Left lung (tissue), 10 donors: ENCODE data around the gene E2F7. TPM values are rescaled to one million over a fixed set of nuclear protein-coding genes. Genes with fewer than 3 reads are reported as not detected.

Experiments used
- ATAC-seq: fragments of 200-7000 bp; cut with Tn5 transposase; one replicate; pipeline ENCODE4 v1.9.1; 2020; ENCODE audit warnings: moderate library complexity
- DNase-seq, 4 donors: peaks; one replicate each; pipeline ENCODE4 v3.0.0-alpha.2; 2013 to 2020
- H3K27ac ChIP-seq, 2 donors: fragments of 200-600 bp; sonication (generic) in 1 of 2; one replicate each; pipeline versions ENCODE4 v1.5.0 to v1.8.0; 2020 to 2021
- H3K27me3 ChIP-seq, 2 donors: fragments of 200-600 bp; sonication (generic) in 1 of 2; one replicate each; pipeline versions ENCODE4 v1.5.0 to v1.8.0; 2020 to 2021
- H3K36me3 ChIP-seq, 2 donors: fragments of 200-600 bp; sonication (generic) in 1 of 2; one replicate each; pipeline versions ENCODE4 v1.5.0 to v1.8.0; 2020 to 2021
- H3K4me1 ChIP-seq, 2 donors: fragments of 200-600 bp; one replicate each; pipeline ENCODE4 v1.8.0; 2021
- H3K4me3 ChIP-seq, 2 donors: fragments of 200-600 bp; sonication (generic) in 1 of 2; one replicate each; pipeline versions ENCODE4 v1.5.0 to v1.8.0; 2020 to 2021; ENCODE audit warnings: mild to moderate bottlenecking in 1 of 2
- H3K9me3 ChIP-seq, 2 donors: fragments of 200-600 bp; sonication (generic) in 1 of 2; one replicate each; pipeline versions ENCODE4 v1.5.0 to v1.8.0; 2020 to 2021
- CTCF ChIP-seq, 2 donors: fragments of 200-600 bp; sonication (generic) in 1 of 2; IDR thresholded peaks; one replicate each; pipeline versions ENCODE4 v1.5.0 to v1.8.0; 2021; ENCODE audit warnings: antibody characterized with exemption in 2 of 2
- intact Hi-C, 2 donors: fragments of 100-400 bp; cut with DNase I; formaldehyde crosslinking; loops; one replicate each; pipeline versions ENCODE4 v1.11.2 to v1.14.2; 2022
- polyA plus RNA-seq, 6 donors: library from polyadenylated mRNA; unstranded; fragments of 120-200 nt; gene quantifications; one replicate each; pipeline ENCODE4 v1.2.1, GENCODE V29; 2013; ENCODE audit not compliant: insufficient read length in 6 of 6
- total RNA-seq, 2 donors: library from RNA; stranded (reverse); fragmentation: NEBNext Ultra II Directional; extraction: Animal tissue kit (Norgen Biotek cat#: 25700); gene quantifications; one replicate each; pipeline ENCODE4 v1.2.1, GENCODE V29; 2021
- donor health status: DM: no; HTN: yes; CAD: no.
- donor health status: DM: no; HTN: no; CAD: no.

The E2F7 gene
- total and polyA plus RNA-seq, 8 donors: 1.7 to 10.9 (median 6.8) TPM

GRCh38 chr12:77047341-77048109 is 17.8 kb downstream of the E2F7 start:
- DNase-seq: no peak
- Histone ChIP-seq H3K27me3 (no peaks in the 10 kb centered on the region), H3K4me3 (no peak overlapping the region), H3K4me1 (no peaks in the 10 kb centered on the region), H3K9me3 (no peaks in the 10 kb centered on the region), H3K27ac (no peak overlapping the region), H3K36me3 (peaks cover 0 to 4% of the 10 kb centered on the region in 2 donors)
- no peak for TF ChIP-seq CTCF (IDR thresholded peaks at IDR 0.05)
- intact Hi-C loops: no loop called here
- no peak for ATAC-seq

GRCh38 chr12:77046468-77046867 is 18.9 kb downstream of the E2F7 start:
- no peaks in the 10 kb centered on the region for H3K27me3 ChIP-seq
- no peaks in the 10 kb centered on the region for H3K9me3 ChIP-seq
- DNase-seq: no peak
- H3K4me1 ChIP-seq: no peaks in the 10 kb centered on the region
- no peak overlapping the region for H3K4me3 ChIP-seq
- no peak overlapping the region for H3K27ac ChIP-seq
- peaks cover 0 to 4% of the 10 kb centered on the region in 2 donors for H3K36me3 ChIP-seq
- no peak for TF ChIP-seq CTCF (IDR thresholded peaks at IDR 0.05)
- intact Hi-C loops: no loop called here
- ATAC-seq: no peak

GRCh38 chr12:77045183-77045582 is 20.2 kb downstream of the E2F7 start:
- H3K4me3 ChIP-seq: no peak overlapping the region
- H3K36me3 ChIP-seq: peaks cover 0 to 4% of the 10 kb centered on the region in 2 donors
- no peaks in the 10 kb centered on the region for H3K4me1 ChIP-seq
- TF ChIP-seq CTCF (IDR thresholded peaks at IDR 0.05): no peak
- no peaks in the 10 kb centered on the region for H3K27me3 ChIP-seq
- intact Hi-C loops: no loop called here
- no peak overlapping the region for H3K27ac ChIP-seq
- DNase-seq: no peak
- H3K9me3 ChIP-seq: no peaks in the 10 kb centered on the region
- no peak for ATAC-seq

- Histone ChIP-seq H3K9me3 (no peaks in the 10 kb centered on the region), H3K36me3 (peaks cover 0 to 4% of the 10 kb centered on the region in 2 donors), H3K4me1 (no peaks in the 10 kb centered on the region), H3K4me3 (no peak overlapping the region), H3K27me3 (no peaks in the 10 kb centered on the region), H3K27ac (no peak overlapping the region)
- TF ChIP-seq CTCF (IDR thresholded peaks at IDR 0.05): no peak
- ATAC-seq (no peak), DNase-seq (no peak)
- intact Hi-C loops: no loop called here
These were observed 20.6 kb downstream of the E2F7 start for GRCh38 chr12:77044721-77045120.

- no peaks in the 10 kb centered on the region for H3K4me1 ChIP-seq
- H3K27ac ChIP-seq: no peak overlapping the region
- ATAC-seq: no peak
- no peak for DNase-seq
- intact Hi-C loops: no loop called here
- no peak for TF ChIP-seq CTCF (IDR thresholded peaks at IDR 0.05)
- H3K36me3 ChIP-seq: peaks cover 0 to 4% of the 10 kb centered on the region in 2 donors
- no peak overlapping the region for H3K4me3 ChIP-seq
- H3K27me3 ChIP-seq: no peaks in the 10 kb centered on the region
- H3K9me3 ChIP-seq: peaks cover 0 to 11% of the 10 kb centered on the region in 2 donors
These were observed 22.5 kb downstream of the E2F7 start for GRCh38 chr12:77042833-77043232.
